Psoas muscle (tissue), 8 donors: ENCODE data around the gene FLNB. TPM values are rescaled to one million over a fixed set of nuclear protein-coding genes. Genes with fewer than 3 reads are reported as not detected.
A peak's percentile ranks its signal among the peaks of the same experiment; 100 is the strongest.

Experiments used
- ATAC-seq, 4 donors: fragments of 200-7000 bp; cut with Tn5 transposase; one replicate each; pipeline ENCODE4 v1.9.1; 2020; ENCODE audit warnings: moderate library complexity in 3 of 4, mild to moderate bottlenecking in 2 of 4
- DNase-seq, 2 donors: peaks; one replicate each; pipeline ENCODE4 v3.0.0-alpha.2; 2020
- H3K27ac ChIP-seq: fragments of 200-600 bp; one replicate; pipeline ENCODE4 v1.8.0; 2022
- H3K27me3 ChIP-seq, 3 donors: fragments of 200-600 bp in 1 of 3; one replicate each; pipeline versions ENCODE4 v1.6.1 to v1.8.0; 2013 to 2022; ENCODE audit warnings: low read length in 2 of 3, mild to moderate bottlenecking in 2 of 3, moderate library complexity in 1 of 3; ENCODE audit not compliant: insufficient read depth in 3 of 3
- H3K36me3 ChIP-seq, 2 donors: fragments of 200-600 bp in 1 of 2; one replicate each; pipeline versions ENCODE4 v1.6.1 to v1.8.0; 2013 to 2022; ENCODE audit warnings: low read depth in 1 of 2, mild to moderate bottlenecking in 1 of 2, moderate library complexity in 1 of 2; ENCODE audit not compliant: insufficient read depth in 1 of 2
- H3K4me1 ChIP-seq: fragments of 200-600 bp; one replicate; pipeline ENCODE4 v1.8.0; 2022
- H3K4me3 ChIP-seq: fragments of 200-600 bp; one replicate; pipeline ENCODE4 v1.8.0; 2022; ENCODE audit warnings: mild to moderate bottlenecking
- H3K9me3 ChIP-seq: fragments of 200-600 bp; one replicate; pipeline ENCODE4 v1.8.0; 2022
- CTCF ChIP-seq: fragments of 200-600 bp; IDR thresholded peaks from one replicate; pipeline ENCODE4 v1.8.0; 2022; ENCODE audit warnings: antibody characterized with exemption
- WGBS, 3 donors: extraction: QIAGEN DNeasy Blood & Tissue Kit; methylation state at CpG; one replicate each; pipeline versions ENCODE4 v1.1.6 to v1.1.7; 2013; 5-methylcytosine and 5-hydroxymethylcytosine counted together
- intact Hi-C, 2 donors: fragments of 100-400 bp; cut with DNase I; formaldehyde crosslinking; loops; one replicate each; pipeline versions ENCODE4 v1.11.0 to v1.14.2; 2022
- polyA plus RNA-seq, 3 donors: library from polyadenylated mRNA; stranded (reverse); fragments of 200-250 nt; gene quantifications; one replicate each; pipeline ENCODE4 v1.2.3, GENCODE V29; 2013
- total RNA-seq, 4 donors: library from RNA; stranded (reverse); fragmentation: NEBNext Ultra II Directional in 2 of 4; extraction: Animal tissue kit (Norgen Biotek cat#: 25700) in 2 of 4; gene quantifications; one replicate each; pipeline versions ENCODE4 v1.2.1 to v1.2.4, GENCODE V29; 2021 to 2023
- donor health status: healthy with polysubstance abuse.
- donor health status: DM: no; HTN: no; CAD: no; lungs with moderate emphysema.
- donor health status: Bipolar disorder and iron deficiency.
- donor health status: healthy.
- donor health status: DM: yes; HTN: yes; CAD: no.
- donor health status: DM: no; HTN: no; CAD: no.
- donor health status: DM: no; HTN: no; CAD: no.
- donor health status: DM: yes; HTN: yes; CAD: no.

FLNB gene
- total and polyA plus RNA-seq, 7 donors: 6.4 to 17.9 (median 14.7) TPM

- Histone ChIP-seq H3K4me1 (peaks cover 8% of the 10 kb centered on the region), H3K9me3 (no peaks in the 10 kb centered on the region), H3K4me3 (no peak overlapping the region), H3K36me3 (no peaks in the 10 kb centered on the region), H3K27me3 (peaks cover 0 to 15% (median 4%) of the 10 kb centered on the region in 3 donors), H3K27ac (no peak overlapping the region)
- ATAC-seq: no peak
- no peak for TF ChIP-seq CTCF
- no peak for DNase-seq
- 92 to 97% (median 96%) methylated on average over 3 of the region's 3 CpGs for WGBS, 3 donors
- intact Hi-C loops: loop anchor here in 1 of 2 donors (10.0 kb wide), 1 partner anchor 283 kb away; no protein-coding TSS in a partner anchor
Observed at GRCh38 chr3:58011580-58011979, 3.4 kb downstream of the FLNB start.

- intact Hi-C loops: loop anchor here in 1 of 2 donors (10.0 kb wide), 1 partner anchor 282 kb away; no protein-coding TSS in a partner anchor
- H3K9me3 ChIP-seq: no peaks in the 10 kb centered on the region
- no peak for ATAC-seq
- DNase-seq: no peak
- WGBS, 3 donors: 88 to 96% (median 90%) methylated on average over 1 of the region's 1 CpG
- H3K36me3 ChIP-seq: no peaks in the 10 kb centered on the region
- no peak overlapping the region for H3K4me3 ChIP-seq
- H3K27me3 ChIP-seq: peaks cover 0 to 15% (median 4%) of the 10 kb centered on the region in 3 donors
- no peak overlapping the region for H3K27ac ChIP-seq
- TF ChIP-seq CTCF: no peak
- peaks cover 8% of the 10 kb centered on the region for H3K4me1 ChIP-seq
Observed at GRCh38 chr3:58012302-58012701, 4.1 kb downstream of the FLNB start.

- Histone ChIP-seq H3K27ac (no peak overlapping the region), H3K36me3 (no peaks in the 10 kb centered on the region), H3K4me1 (peaks cover 8% of the 10 kb centered on the region), H3K4me3 (no peak overlapping the region), H3K27me3 (peaks cover 0 to 15% (median 4%) of the 10 kb centered on the region in 3 donors), H3K9me3 (no peaks in the 10 kb centered on the region)
- ATAC-seq (no peak), DNase-seq (no peak)
- 84 to 88% (median 86%) methylated on average over 3 of the region's 3 CpGs for WGBS, 3 donors
- no peak for TF ChIP-seq CTCF
- intact Hi-C loops: loop anchor here in 1 of 2 donors (10.0 kb wide), 1 partner anchor 282 kb away; no protein-coding TSS in a partner anchor
Observed at GRCh38 chr3:58013099-58013498, 4.9 kb downstream of the FLNB start.

GRCh38 chr3:58013973-58014649 lies 5.9 kb downstream of the FLNB start:
- Histone ChIP-seq H3K4me3 (no peak overlapping the region), H3K27ac (no peak overlapping the region), H3K36me3 (no peaks in the 10 kb centered on the region), H3K27me3 (peaks cover 0 to 10% (median 1%) of the 10 kb centered on the region in 3 donors), H3K9me3 (no peaks in the 10 kb centered on the region), H3K4me1 (peaks cover 3% of the 10 kb centered on the region)
- ATAC-seq (peak in 3 of 4 donors; percentile 43 to 47 (median 43)), DNase-seq (peak; percentile 55 to 69)
- intact Hi-C loops: loop anchor here in 1 of 2 donors (10.0 kb wide), 1 partner anchor 281 kb away; no protein-coding TSS in a partner anchor
- TF ChIP-seq CTCF: no peak
- 48 to 65% (median 60%) methylated on average over 10 of the region's 10 CpGs for WGBS, 3 donors
